MCF 10A (cell line): ENCODE measurements around the gene KCNH6. TPM values are rescaled to one million over a fixed set of nuclear protein-coding genes. Genes with fewer than 3 reads are reported as not detected.

Experiments used
- BruUV-seq: library from RNA; stranded (reverse); fragments of 400-500 nt; replicated peaks from 2 replicates; lab custom pipeline; 2021; lab: Mats Ljungman, UMichigan
- CTCF ChIA-PET: fragments of 300-600 bp; sonication (Branson Sonifier 250); formaldehyde crosslinking; extraction: SDS; loops from one replicate; lab custom pipeline; 2021; ENCODE audit warnings: antibody characterized with exemption, inconsistent platforms; lab: Yijun Ruan, JAX
- POLR2A ChIA-PET: fragments of 300-600, 350-650 bp; sonication (Branson Sonifier 250); formaldehyde crosslinking; extraction: SDS; loops from one replicate; lab custom pipeline; 2020; ENCODE audit warnings: antibody characterized with exemption, inconsistent platforms; lab: Yijun Ruan, JAX
- DNase-seq: peaks from one replicate; pipeline ENCODE4 v3.0.0-alpha.2; 2018; ENCODE audit not compliant: unreplicated experiment
- H3K27ac Mint-ChIP-seq: one replicate; pipeline ENCODE4 v1.8.0; 2022; ENCODE audit warnings: mild to moderate bottlenecking, low read depth, mixed read lengths; ENCODE audit not compliant: unreplicated experiment
- H3K27me3 Mint-ChIP-seq: one replicate; pipeline ENCODE4 v1.8.0; 2022; ENCODE audit warnings: mixed read lengths; ENCODE audit not compliant: insufficient read depth, unreplicated experiment
- H3K36me3 Mint-ChIP-seq: one replicate; pipeline ENCODE4 v1.8.0; 2022; ENCODE audit warnings: mild to moderate bottlenecking, moderate library complexity, mixed read lengths; ENCODE audit not compliant: insufficient read depth, unreplicated experiment
- H3K4me1 Mint-ChIP-seq: one replicate; pipeline ENCODE4 v1.8.0; 2022; ENCODE audit warnings: mixed read lengths; ENCODE audit not compliant: insufficient read depth, unreplicated experiment
- H3K4me3 Mint-ChIP-seq: one replicate; pipeline ENCODE4 v1.8.0; 2022; ENCODE audit warnings: mild to moderate bottlenecking, moderate library complexity, mixed read lengths; ENCODE audit not compliant: unreplicated experiment
- H3K9me3 Mint-ChIP-seq: one replicate; pipeline ENCODE4 v1.8.0; 2022; ENCODE audit warnings: mixed read lengths; ENCODE audit not compliant: unreplicated experiment
- CTCF ChIP-seq: fragments of 200-600 bp; IDR thresholded peaks from one replicate; pipeline ENCODE4 v1.8.0; 2022; ENCODE audit warnings: antibody characterized with exemption, mild to moderate bottlenecking; ENCODE audit not compliant: unreplicated experiment
- intact Hi-C: fragments of 100-400 bp; cut with micrococcal nuclease; formaldehyde crosslinking; loops from 2 replicates; pipeline ENCODE4 v1.14.1; 2022
- total RNA-seq: library from RNA; stranded (reverse); gene quantifications from 2 replicates; pipeline ENCODE4 v1.2.3, GENCODE V29; 2022

KCNH6 gene
- total RNA-seq, 1 experiment from 2014 or later = not detected

DNA sequence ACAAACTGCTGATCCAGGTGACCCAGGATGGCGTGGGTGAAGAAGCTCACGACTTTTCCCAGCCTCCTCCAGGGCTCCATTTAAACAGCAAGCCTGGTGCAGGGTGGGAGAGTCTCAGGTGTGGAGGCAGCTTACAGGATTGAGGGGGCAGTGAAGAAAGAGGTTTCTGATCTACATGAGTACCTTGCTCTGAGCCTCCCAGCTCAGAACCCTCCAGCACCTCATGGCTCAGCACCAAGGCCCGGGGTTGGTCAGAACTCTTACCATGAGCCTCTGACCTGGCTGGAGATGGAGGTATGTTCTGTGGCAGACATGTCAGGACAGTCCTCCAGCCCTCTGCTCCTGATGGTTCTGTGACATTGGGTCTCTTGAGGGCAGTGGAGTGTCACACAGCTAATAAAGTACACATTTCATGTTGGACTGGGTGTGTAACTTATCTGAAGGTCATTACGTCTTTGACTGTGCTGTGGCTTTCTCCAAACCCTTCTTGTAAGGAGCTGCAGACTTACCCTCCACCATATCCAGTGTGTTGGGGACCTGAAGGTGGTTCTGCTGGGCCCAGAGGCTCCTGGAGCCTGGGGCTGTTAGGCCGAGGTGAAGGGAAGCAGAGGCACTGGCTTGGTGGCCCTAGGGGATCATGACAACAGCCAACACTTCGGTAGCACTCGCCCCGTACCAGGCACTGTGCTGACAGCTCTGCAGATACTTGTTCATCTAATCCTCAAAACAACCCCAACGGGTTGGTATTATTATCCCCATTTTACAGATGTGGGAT lies 23.3 kb downstream of the KCNH6 start:
- Mint-ChIP-seq H3K9me3 (no peaks in the 10 kb centered on the region), H3K27me3 (no peaks in the 10 kb centered on the region), H3K4me1 (peaks cover 4% of the 10 kb centered on the region), H3K4me3 (no peak overlapping the region), H3K27ac (no peak overlapping the region), H3K36me3 (peaks cover 5% of the 10 kb centered on the region)
- intact Hi-C loops = no loop called here
- POLR2A ChIA-PET = interaction anchor here (0.6 to 0.9 kb wide), 2 partner anchors 10 to 951 kb away, joined by 3 to 4 read pairs; no protein-coding TSS in a partner anchor
- BruUV-seq = no TSS peak
- CTCF ChIA-PET = interaction anchor here (0.6 to 1.8 kb wide), 2 partner anchors 27 to 41 kb away, joined by 4 to 7 read pairs; no protein-coding TSS in a partner anchor
- no peak for DNase-seq
- TF ChIP-seq CTCF = no peak

DNA sequence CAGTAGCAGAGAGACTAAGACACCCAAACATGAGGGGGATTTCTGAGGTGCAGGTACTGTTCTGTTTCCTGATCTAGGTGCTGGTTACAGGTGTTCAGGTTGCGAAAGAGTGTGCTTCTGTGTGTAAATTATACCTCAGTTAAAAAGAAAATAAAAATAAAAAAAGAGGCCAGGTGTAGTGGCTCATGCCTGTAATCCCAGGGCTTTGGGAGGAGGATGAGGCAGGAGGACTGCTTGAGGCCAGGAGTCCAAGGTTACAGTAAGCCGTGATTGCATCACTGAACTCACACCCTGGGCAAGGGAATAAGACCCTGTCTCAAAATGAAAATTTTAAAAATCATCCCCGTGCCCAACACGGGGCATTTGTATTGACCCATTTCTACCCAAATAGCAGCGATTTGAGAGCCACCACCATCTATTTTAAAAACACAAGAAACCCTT lies 23.9 kb downstream of the KCNH6 start:
- no peak overlapping the region for H3K27ac Mint-ChIP-seq
- H3K36me3 Mint-ChIP-seq = peaks cover 9% of the 10 kb centered on the region
- intact Hi-C loops = no loop called here
- TF ChIP-seq CTCF = no peak
- ChIA-PET POLR2A (no interaction called here), CTCF (interaction anchor here (0.6 kb wide), 1 partner anchor 11 kb away, joined by 3 read pairs; no protein-coding TSS in a partner anchor)
- no peak overlapping the region for H3K4me3 Mint-ChIP-seq
- DNase-seq = no peak
- BruUV-seq = no TSS peak
- no peaks in the 10 kb centered on the region for H3K27me3 Mint-ChIP-seq
- peaks cover 10% of the 10 kb centered on the region for H3K4me1 Mint-ChIP-seq
- H3K9me3 Mint-ChIP-seq = no peaks in the 10 kb centered on the region

DNA sequence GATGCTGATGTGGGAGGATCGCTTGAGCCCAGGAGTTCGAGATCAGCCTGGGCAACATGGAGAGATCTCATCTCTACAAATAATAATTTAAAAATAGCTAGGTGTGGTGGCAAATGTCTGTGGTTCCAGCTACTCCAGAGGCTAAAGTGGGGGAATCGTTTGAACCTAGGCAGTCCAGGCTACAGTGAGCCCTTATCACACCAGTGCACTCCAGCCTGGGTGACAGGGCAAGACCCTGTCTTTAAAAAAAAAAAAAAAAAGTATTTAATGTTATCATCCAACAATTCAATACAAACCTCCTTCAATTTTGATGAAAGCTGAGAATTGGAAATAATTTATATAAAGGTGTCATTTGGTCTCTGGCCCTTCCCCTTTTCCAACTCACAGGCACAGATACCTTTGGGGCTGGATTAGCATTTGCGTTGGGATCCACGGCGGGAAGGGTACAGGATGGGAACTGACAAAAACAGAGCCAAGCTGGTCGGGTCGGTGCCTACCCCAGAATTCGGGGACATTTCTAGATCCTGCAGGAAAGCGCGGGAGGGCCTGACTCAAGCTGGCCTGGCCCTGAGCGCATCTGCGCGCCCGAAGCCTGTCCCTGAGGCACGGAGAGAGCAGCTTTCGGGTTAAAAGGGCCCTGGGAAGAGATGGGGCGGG lies 26.3 kb downstream of the KCNH6 start:
- Mint-ChIP-seq H3K4me1 (peaks cover 16% of the 10 kb centered on the region), H3K27me3 (no peaks in the 10 kb centered on the region), H3K9me3 (no peaks in the 10 kb centered on the region), H3K27ac (peak overlapping the region; percentile 92), H3K36me3 (peaks cover 20% of the 10 kb centered on the region), H3K4me3 (peak overlapping the region; percentile 97)
- ChIA-PET CTCF (interaction anchor here (0.8 to 1.9 kb wide), 3 partner anchors 63 to 110 kb away, joined by 4 to 6 read pairs (median 5); no protein-coding TSS in a partner anchor), POLR2A (interaction anchor here (0.6 to 4.4 kb wide), 18 partner anchors 11 to 714 kb away, joined by 3 to 38 read pairs (median 4); partner anchors contain the start of genes CYB561, KCNH6 and TACO1)
- TSS peak; percentile 78 for BruUV-seq
- intact Hi-C loops = no loop called here
- DNase-seq = no peak
- no peak for TF ChIP-seq CTCF
